HFF-Myc (cell line): ENCODE data around the gene HDLBP.

ENCODE experiments used
- DNase-seq: peaks from one replicate; pipeline ENCODE4 v3.0.0-alpha.2; 2011; ENCODE audit warnings: low read depth; ENCODE audit errors: extremely low read depth
- H3K4me3 ChIP-seq: replicated peaks from 2 replicates; pipeline ENCODE4 v1.5.1; 2011; ENCODE audit warnings: low read depth, mild to moderate bottlenecking, control low read depth, low read length
- TF ChIP-seq, protein P1 (sequence below): IDR thresholded peaks from 2 replicates; pipeline ENCODE4 v1.5.1; 2012; ENCODE audit warnings: mild to moderate bottlenecking, low read depth, low read length, control low read depth; ENCODE audit errors: missing control alignments

HDLBP gene

DNA sequence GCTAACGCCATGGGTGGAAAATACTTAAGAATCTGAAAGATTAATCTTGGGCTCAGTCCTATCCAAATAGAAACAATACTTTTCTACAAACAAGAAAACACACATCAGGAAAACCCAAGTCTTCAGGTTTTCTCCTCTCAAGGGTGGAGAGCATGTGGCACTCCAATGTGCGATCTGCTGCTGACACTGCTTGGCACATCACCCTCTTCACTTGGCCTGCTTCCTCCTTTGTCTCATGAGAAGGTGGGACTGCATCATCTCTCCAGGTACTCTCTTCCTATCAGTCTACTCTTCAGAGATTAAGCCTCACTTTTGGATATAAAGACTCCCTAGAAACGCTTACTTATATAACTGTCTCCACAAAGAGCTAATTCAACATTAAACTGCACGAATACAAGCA is 26.4 kb downstream of the HDLBP start:
- H3K4me3 ChIP-seq, result no peak overlapping the region
- TF ChIP-seq, protein P1, sequence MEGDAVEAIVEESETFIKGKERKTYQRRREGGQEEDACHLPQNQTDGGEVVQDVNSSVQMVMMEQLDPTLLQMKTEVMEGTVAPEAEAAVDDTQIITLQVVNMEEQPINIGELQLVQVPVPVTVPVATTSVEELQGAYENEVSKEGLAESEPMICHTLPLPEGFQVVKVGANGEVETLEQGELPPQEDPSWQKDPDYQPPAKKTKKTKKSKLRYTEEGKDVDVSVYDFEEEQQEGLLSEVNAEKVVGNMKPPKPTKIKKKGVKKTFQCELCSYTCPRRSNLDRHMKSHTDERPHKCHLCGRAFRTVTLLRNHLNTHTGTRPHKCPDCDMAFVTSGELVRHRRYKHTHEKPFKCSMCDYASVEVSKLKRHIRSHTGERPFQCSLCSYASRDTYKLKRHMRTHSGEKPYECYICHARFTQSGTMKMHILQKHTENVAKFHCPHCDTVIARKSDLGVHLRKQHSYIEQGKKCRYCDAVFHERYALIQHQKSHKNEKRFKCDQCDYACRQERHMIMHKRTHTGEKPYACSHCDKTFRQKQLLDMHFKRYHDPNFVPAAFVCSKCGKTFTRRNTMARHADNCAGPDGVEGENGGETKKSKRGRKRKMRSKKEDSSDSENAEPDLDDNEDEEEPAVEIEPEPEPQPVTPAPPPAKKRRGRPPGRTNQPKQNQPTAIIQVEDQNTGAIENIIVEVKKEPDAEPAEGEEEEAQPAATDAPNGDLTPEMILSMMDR, result no peak
- DNase-seq, result no peak

DNA sequence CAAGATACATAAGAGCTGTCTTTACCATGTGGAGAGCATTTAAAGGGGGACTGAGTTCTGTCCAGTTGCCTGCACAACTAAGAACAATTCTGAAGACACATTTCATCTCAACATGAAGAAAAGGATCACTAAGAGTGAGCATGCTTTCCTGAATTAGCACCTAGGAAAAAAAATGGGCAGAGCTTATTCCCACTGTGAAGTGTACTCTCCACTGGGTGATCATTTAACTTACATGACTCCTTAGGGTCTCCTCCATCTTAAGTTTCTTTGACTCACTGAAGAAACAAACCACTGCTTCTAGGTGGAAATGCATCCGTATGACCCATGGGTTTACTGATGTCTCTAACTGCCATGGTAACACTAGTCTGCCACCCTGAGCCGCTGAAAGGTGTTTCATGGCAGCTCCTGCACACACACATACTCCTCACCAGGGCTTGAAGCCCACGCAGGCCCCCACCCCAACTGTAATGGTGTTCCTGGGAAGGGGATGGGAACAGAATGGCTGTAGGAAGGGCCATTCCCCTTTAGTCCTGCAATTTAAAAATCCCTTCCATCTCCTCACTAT is 27.1 kb downstream of the HDLBP start:
- TF ChIP-seq, protein P1, result no peak
- DNase-seq, result no peak
- H3K4me3 ChIP-seq, result no peak overlapping the region

DNA sequence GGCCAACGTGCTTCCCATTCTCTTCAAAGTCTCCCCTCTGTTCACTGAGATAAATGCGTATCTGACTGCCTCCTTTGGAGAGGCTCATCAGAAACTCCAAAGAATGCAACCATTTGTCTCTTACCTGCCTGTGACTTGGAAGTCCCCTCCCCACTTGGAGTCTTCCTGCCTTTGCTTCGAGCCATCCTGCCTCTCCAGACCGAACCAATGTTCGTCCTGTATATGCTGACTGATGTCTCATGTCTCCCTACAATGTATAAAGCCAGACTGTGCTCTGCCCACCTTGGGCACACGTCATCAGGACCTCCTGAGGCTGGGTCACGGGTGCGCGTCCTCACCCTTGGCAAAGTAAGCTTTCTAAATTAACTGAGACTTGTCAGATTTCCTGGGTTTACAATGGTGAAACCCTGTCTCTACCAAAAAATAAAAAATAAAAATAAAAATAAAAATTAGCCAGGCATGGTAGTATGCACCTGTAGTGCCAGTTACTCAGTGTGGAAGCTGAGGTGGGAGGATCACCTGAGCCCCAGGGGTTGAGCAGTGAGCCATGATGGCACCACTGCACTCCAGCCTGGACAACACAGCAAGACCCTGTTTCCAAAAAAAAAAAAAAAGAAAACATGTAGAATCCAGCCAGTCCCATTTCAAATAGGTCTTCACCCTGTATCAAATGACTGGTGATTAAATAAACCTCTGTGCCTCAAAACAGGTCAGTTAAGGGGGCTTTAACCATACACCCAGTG is 29.0 kb downstream of the HDLBP start:
- TF ChIP-seq, protein P1, result no peak
- no peak overlapping the region for H3K4me3 ChIP-seq
- DNase-seq, result no peak

DNA sequence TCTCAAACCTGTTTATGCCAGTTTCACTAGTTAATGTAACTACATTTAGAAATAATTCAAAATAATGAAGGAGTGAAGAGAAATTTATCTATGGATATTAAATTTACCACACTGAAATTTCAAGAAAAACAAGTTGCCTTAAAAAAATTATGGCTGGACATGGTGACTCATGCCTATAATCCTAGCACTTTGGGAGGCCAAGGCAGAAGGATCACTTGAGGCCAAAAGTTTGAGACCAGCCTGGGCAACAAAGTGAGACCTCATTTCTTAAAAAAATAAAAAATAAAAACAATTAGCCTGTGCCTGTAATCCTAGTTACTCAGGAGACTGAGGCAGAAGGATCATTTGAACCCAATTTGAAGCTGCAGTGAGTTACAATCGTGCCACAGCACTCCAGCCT is 29.9 kb downstream of the HDLBP start:
- TF ChIP-seq, protein P1, result no peak
- DNase-seq, result no peak

DNA sequence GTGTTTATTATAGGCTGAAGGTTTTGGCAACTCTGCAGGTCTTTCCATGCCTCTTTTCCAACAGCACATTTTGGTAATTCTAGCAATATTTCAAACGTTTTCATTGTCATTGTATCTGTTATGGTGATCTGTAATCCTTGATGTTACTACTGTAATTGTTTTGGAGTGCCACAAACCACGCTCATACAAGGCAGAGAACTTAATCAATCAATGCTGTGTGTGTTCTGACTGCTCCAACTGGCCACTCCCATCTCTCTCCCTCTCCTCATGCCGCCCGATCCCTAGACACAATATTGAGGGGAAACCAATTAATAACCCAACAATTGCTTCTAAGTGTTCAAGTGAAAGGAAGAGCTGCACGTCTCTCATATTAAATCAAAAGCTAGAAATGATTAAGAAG is 32.9 kb downstream of the HDLBP start:
- DNase-seq, result no peak

More for the DNA sequence above, 29.9 kb downstream of the HDLBP start:
- H3K4me3 ChIP-seq, result no peak overlapping the region

DNA sequence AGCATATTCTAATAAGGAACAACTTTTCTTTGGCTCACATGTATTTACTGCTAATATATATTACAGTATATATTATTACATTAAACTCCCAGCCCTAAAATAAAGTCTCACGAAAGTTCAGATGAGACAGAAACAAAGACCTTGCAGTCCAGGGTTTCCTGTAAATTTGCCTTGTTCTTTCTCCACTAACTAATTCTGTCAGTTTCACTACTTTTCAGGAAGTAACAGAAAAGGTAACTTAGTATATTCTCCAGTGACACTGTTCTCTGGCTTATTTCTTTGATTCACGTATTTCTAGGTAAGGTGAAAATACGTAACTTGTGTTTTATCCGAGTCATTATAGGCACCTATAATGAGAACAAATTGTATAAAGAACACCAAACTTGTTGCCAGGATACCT is 35.2 kb downstream of the HDLBP start:
- no peak for DNase-seq

More for the DNA sequence above, 32.9 kb downstream of the HDLBP start:
- TF ChIP-seq, protein P1, result no peak
- H3K4me3 ChIP-seq, result no peak overlapping the region

More for the DNA sequence above, 35.2 kb downstream of the HDLBP start:
- no peak overlapping the region for H3K4me3 ChIP-seq
- TF ChIP-seq, protein P1, result no peak
